ENCODE results near the gene UBAP2.

UBAP2 gene

DNA sequence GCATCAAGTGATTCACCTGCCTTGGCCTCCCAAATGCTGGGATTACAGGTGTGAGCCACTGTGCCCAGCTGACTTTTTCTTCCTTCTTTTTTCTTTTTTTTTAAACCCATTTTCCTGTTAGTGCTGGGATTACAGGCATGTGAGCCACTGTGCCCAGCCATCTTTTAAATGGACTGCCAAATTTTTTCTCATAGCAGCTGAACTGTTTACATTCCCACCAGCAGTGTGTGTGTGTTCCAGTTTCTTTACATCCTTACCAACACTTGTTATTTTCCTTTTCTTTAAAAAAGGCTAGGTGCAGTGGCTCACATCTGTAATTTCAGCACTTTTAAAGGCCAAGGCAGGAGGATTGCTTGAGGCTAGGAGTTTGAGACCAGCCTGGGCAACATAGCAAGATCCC lies 154.8 kb downstream of the UBAP2 start:
- TF ChIP-seq POLR2AphosphoS5 (IDR thresholded peaks at IDR 0.05; ENCODE audit: low read depth, low read length) (no peak), TAF1 (IDR thresholded peaks at IDR 0.05; ENCODE audit: low read depth, low read length) (no peak), SPI1 (IDR thresholded peaks at IDR 0.05; ENCODE audit: low read depth, low read length) (no peak), POLR2A (IDR thresholded peaks at IDR 0.05; ENCODE audit: low read depth, low read length) (no peak), POU2F2 (IDR thresholded peaks at IDR 0.05; ENCODE audit: low read depth, low read length) (no peak), PAX5 (IDR thresholded peaks at IDR 0.05; ENCODE audit: insufficient read depth, low read length, severe bottlenecking) (no peak)
- DNase-seq (ENCODE audit: insufficient read length, low spot score) (no peak), FAIRE-seq (no peak)

DNA sequence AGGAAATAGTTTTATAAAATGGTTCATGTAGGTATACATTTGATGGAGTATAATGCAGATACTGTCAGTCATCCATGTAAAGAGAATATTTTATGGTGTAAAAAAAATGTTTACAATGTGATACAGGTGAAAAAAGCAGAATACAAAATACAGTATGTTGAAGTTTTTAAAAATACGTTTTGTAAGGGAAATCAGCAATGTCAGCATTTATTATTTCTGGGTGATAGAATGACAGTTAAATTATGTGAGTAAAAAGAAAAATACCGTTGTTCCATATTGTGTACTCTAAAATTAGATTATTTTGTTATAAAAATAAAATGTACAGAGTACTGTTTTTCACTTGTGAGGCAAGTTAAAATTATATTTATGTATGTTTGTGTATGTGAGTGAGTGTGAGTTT lies 162.7 kb downstream of the UBAP2 start:
- FAIRE-seq, result no peak
- TF ChIP-seq POLR2AphosphoS5 (IDR thresholded peaks at IDR 0.05; ENCODE audit: low read depth, low read length) (no peak), POLR2A (IDR thresholded peaks at IDR 0.05; ENCODE audit: low read depth, low read length) (no peak), POU2F2 (IDR thresholded peaks at IDR 0.05; ENCODE audit: low read depth, low read length) (no peak), PAX5 (IDR thresholded peaks at IDR 0.05; ENCODE audit: insufficient read depth, low read length, severe bottlenecking) (no peak), TAF1 (IDR thresholded peaks at IDR 0.05; ENCODE audit: low read depth, low read length) (no peak), SPI1 (IDR thresholded peaks at IDR 0.05; ENCODE audit: low read depth, low read length) (no peak)
- no peak for DNase-seq (ENCODE audit: insufficient read length, low spot score)

DNA sequence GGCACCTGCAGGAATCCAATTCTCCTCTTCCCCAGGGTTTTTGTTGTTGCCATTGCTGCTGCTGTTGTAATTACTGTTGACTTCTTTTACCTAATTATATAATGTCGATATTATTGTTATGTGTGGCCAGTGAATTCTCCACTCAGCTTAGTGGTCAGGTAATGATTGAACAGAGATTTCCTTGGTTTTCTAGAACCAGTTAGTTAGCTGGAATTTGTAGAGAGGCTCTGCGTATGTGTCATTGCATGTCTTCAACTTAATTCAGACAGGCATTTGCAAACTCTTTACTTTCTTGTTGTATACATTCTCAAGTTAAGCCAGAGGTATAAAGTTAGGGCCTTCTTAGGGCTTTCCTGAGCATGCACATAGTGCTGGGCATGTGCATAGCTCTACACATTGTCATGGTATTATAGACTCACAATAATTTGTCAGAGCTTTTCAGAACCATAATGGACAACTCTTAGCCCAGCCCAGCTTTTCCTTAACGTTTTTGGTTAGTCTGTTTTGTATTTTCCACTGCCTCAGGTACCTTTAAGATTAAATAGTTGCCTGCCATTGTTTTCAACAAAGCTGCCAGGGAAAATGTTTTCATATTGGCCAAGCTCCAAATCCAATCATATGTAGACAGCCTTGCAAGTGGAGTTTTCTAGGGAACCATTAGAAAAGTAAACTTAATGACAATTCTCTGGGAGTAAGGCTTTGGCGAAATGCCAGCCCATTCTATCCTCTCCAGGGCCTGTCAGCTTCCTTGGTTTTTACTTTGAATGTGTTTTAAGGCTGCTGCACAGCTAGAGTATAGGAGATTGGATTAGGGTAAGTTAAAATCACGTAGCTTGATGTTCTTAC lies 163.6 kb downstream of the UBAP2 start:
- FAIRE-seq (no peak), DNase-seq (ENCODE audit: insufficient read length, low spot score) (no peak)
- TF ChIP-seq TAF1 (IDR thresholded peaks at IDR 0.05; ENCODE audit: low read depth, low read length) (no peak), PAX5 (IDR thresholded peaks at IDR 0.05; ENCODE audit: insufficient read depth, low read length, severe bottlenecking) (no peak), POLR2A (IDR thresholded peaks at IDR 0.05; ENCODE audit: low read depth, low read length) (no peak), POU2F2 (IDR thresholded peaks at IDR 0.05; ENCODE audit: low read depth, low read length) (no peak), POLR2AphosphoS5 (IDR thresholded peaks at IDR 0.05; ENCODE audit: low read depth, low read length) (no peak)

DNA sequence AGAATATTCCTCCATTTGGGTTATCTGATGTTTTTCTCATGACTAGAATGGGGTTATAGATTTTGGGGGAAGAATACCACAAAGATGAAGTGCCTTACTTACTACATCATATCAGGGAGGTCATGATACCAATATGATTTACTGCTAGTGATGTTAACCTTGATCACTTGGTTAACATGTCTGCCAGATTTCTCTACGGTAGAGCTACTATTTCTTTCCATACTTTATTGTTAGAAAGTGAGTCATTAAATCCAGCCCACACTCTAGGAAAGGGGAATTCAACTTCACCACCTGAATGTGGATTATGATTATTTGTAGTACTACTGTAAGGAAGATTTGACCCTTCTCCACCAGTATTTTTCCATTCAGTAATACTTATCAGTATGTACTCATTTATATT lies 167.1 kb downstream of the UBAP2 start:
- no peak for TF ChIP-seq POLR2AphosphoS5 (IDR thresholded peaks at IDR 0.05; ENCODE audit: low read depth, low read length)
- TF ChIP-seq PAX5 (IDR thresholded peaks at IDR 0.05; ENCODE audit: insufficient read depth, low read length, severe bottlenecking), result no peak
- no peak for TF ChIP-seq POU2F2 (IDR thresholded peaks at IDR 0.05; ENCODE audit: low read depth, low read length)
- TF ChIP-seq POLR2A (IDR thresholded peaks at IDR 0.05; ENCODE audit: low read depth, low read length), result no peak
- no peak for TF ChIP-seq SPI1 (IDR thresholded peaks at IDR 0.05; ENCODE audit: low read depth, low read length)
- no peak for TF ChIP-seq TAF1 (IDR thresholded peaks at IDR 0.05; ENCODE audit: low read depth, low read length)
- no peak for DNase-seq (ENCODE audit: insufficient read length, low spot score)
- no peak for FAIRE-seq

DNA sequence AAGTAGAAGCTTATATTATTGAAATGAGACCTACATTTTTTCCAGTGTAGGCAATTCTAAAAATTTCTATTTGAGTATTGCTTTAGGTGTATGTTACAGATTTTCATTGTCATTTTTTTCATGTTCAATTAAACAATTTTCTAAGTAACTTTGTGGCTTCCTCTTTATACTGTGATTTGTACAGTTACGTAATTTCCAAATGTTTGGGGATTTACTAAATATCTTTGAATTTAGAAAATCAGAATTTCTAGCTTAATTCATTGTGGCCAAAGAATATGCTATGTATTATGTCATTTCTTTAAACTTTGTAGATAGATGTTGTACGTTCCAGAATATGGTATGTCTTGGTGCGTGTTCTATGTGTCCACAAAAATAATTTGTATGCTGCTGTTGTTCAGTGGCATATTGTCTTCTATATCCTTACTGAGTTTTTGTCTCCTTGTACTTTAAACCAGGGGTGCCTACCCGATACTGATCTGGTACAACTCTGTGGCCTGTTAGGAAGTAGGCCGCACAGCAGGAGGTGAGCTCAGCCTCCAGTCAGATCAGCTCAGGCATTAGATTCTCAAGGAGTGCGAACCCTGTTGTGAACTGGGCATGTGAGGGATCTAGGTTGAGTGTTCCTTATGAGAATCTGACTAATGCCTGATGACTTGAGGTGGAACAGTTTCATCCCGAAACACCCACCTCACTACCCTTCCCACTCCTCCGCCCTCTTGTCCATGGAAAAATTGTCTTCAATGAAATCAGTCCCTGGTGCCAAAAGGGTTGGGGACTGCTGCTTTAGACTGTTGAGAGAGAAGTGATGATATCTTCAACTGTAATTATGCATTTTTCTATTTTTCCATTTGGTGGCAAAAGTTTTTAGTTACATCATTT lies 168.2 kb downstream of the UBAP2 start:
- no peak for DNase-seq (ENCODE audit: insufficient read length, low spot score)
- TF ChIP-seq SPI1 (IDR thresholded peaks at IDR 0.05; ENCODE audit: low read depth, low read length) (no peak), POU2F2 (IDR thresholded peaks at IDR 0.05; ENCODE audit: low read depth, low read length) (no peak), POLR2A (IDR thresholded peaks at IDR 0.05; ENCODE audit: low read depth, low read length) (no peak), PAX5 (IDR thresholded peaks at IDR 0.05; ENCODE audit: insufficient read depth, low read length, severe bottlenecking) (no peak), POLR2AphosphoS5 (IDR thresholded peaks at IDR 0.05; ENCODE audit: low read depth, low read length) (no peak), TAF1 (IDR thresholded peaks at IDR 0.05; ENCODE audit: low read depth, low read length) (no peak)
- FAIRE-seq, result no peak

DNA sequence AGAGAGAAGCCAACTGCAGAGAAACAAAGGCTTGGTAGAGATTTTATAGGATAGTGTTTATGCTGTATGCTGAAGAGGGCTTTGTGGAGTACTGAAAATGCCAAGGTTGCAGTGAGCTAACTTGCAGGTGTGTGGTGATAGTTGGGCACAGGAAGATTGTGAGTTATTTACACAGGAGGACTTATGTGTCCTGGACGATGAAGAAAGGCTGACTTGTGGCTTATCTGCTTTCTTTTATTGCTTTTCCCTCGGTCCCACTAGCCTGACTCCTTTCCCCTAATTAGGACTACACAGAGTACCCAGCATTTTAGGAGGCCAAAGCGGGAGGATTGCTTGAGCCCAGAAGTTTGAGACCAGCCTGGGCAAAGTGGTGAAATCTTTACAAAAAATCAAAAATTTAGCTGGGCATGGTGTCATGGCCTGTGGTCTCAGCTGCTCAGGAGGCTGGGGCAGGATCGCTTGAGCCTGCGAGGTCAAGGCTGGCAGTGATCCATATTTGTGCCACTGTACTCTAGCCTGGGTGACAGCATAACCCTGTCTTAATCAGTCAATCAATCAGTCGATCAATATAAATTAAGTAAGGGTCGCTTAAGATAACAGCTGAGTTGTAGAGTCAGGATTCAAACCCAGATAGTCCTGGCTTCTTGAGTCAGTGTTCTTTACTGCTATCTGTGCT lies 169.9 kb downstream of the UBAP2 start:
- FAIRE-seq, result no peak
- TF ChIP-seq PAX5 (IDR thresholded peaks at IDR 0.05; ENCODE audit: insufficient read depth, low read length, severe bottlenecking) (no peak), POU2F2 (IDR thresholded peaks at IDR 0.05; ENCODE audit: low read depth, low read length) (no peak), TAF1 (IDR thresholded peaks at IDR 0.05; ENCODE audit: low read depth, low read length) (no peak), POLR2AphosphoS5 (IDR thresholded peaks at IDR 0.05; ENCODE audit: low read depth, low read length) (no peak), SPI1 (IDR thresholded peaks at IDR 0.05; ENCODE audit: low read depth, low read length) (no peak)

DNA sequence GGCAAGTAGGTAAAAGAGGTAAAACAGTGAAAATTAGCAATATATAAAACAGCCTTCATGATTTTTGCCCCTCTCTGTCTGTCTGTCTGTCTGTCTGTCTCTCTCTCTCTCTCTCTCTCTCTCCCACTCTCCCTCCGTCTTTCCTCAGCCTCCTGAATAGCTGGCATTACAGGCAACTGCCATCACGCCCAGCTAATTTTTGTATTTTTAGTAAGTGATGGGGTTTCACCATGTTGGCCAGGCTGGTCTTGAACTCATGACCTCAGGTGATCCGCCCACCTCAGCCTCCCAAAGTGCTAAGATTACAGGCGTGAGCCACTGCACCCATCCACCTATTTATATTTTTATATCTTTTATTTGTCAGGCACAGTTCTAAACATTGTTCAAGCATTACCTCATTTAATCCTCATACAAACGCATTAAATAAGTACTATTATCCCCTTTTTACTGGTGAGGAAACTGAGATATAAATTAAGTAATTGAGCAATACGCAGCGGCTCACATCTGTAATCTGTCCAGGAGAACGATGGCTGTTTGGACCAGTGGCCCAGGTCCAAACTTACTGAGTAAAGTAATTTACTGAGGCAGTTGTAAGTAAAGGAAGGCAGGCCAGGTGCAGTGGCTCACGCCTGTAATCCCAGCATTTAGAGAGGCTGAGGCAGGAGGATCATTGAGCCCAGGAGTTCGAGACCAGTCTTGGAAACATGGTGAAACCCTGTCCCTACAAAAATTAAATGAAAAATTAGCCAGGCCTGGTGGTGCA lies 170.8 kb downstream of the UBAP2 start:
- TF ChIP-seq POLR2AphosphoS5 (IDR thresholded peaks at IDR 0.05; ENCODE audit: low read depth, low read length) (no peak), POU2F2 (IDR thresholded peaks at IDR 0.05; ENCODE audit: low read depth, low read length) (no peak)
- FAIRE-seq (no peak), DNase-seq (ENCODE audit: insufficient read length, low spot score) (no peak)

More for the DNA sequence above, 169.9 kb downstream of the UBAP2 start:
- DNase-seq (ENCODE audit: insufficient read length, low spot score), result no peak
